ENCODE data around the gene NR4A1.

The NR4A1 gene

DNA sequence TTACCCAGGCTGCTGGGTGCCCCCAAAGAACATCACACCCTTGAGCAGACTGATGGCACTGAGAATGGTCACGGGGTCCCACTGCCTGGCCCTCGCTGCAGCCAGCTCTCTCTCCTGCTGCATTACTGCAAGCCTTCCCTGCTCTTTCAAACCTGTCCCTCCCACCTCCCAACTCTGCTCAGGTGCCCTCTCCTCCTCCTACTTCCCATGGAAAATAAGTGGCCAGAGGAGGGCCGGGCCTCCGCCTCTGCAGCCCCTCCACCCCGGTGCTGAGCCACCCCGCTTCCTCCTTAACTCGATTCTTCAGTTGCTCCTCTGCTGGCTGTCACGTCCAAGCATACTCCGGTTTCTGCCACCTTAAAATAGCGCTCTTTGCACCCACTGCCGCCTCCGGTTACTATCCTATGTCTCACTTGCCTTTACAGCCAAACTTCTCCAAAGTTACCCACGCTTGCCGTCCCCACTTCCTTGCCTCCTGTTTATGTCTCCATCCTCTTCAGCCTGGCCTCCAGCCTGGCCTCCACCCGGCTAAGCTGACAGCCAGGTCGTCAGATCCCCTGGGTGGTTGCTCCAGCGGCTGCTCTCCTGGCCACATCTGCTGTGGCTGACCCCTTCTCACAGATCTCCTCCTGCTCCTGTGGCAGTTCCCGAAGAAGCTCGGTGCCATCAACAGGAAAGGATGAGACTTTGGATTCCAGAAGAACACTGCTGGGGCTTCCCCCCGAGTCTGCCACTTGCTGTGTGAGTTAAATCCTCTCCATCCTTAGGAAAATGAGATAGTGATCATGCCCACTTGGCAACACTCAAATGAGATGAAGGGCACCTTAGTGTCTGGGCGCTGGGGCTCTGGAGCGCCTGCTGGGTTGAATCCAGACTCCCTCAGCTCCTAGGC, 35.9 kb downstream of the NR4A1 start:
- no peak overlapping the region for H3K4me3 ChIP-seq (ENCODE audit: low read depth, low read length)
- CTCF ChIA-PET: interaction anchor here (0.7 to 34.8 kb wide), 5 partner anchors 9 to 276 kb away, joined by 3 to 794 read pairs (median 5); no protein-coding TSS in a partner anchor
- POLR2A ChIA-PET: no interaction called here
- no peak overlapping the region for H3K27ac ChIP-seq (ENCODE audit: extremely low read depth, low read depth, low read length)
- no peaks in the 10 kb centered on the region for H3K9me3 ChIP-seq (ENCODE audit: control insufficient read depth, insufficient read depth, low read depth, low read length)
- H3K4me1 ChIP-seq (ENCODE audit: control insufficient read depth, insufficient read depth, low read length): no peaks in the 10 kb centered on the region
- no peaks in the 10 kb centered on the region for H3K36me3 ChIP-seq (ENCODE audit: control insufficient read depth in 2 of 2, insufficient read depth in 1 of 2, low read length in 2 of 2)
- TF ChIP-seq ZNF155 (tag by site-specific recombination; IDR thresholded peaks at IDR 0.05) (no peak), ZFHX2 (tag by site-specific recombination; conservative IDR thresholded peaks at IDR 0.05) (peak; percentile 45; the same call in 1 of the 2 replicates), ZNF394 (tag by site-specific recombination; IDR thresholded peaks at IDR 0.05; ENCODE audit: borderline replicate concordance) (no peak), EGR2 (tag by site-specific recombination; IDR thresholded peaks at IDR 0.05; ENCODE audit: low read depth) (peak; percentile 86), ZNF629 (tag by site-specific recombination; IDR thresholded peaks at IDR 0.05) (no peak), ZNF747 (tag by site-specific recombination; IDR thresholded peaks at IDR 0.05) (no peak), SCRT2 (tag by site-specific recombination; IDR thresholded peaks at IDR 0.05) (no peak), OVOL3 (tag by site-specific recombination; IDR thresholded peaks at IDR 0.05) (no peak), BCL11A (tag by site-specific recombination; IDR thresholded peaks at IDR 0.05; ENCODE audit: low read depth) (no peak)
- TF ChIP-seq, protein P1, sequence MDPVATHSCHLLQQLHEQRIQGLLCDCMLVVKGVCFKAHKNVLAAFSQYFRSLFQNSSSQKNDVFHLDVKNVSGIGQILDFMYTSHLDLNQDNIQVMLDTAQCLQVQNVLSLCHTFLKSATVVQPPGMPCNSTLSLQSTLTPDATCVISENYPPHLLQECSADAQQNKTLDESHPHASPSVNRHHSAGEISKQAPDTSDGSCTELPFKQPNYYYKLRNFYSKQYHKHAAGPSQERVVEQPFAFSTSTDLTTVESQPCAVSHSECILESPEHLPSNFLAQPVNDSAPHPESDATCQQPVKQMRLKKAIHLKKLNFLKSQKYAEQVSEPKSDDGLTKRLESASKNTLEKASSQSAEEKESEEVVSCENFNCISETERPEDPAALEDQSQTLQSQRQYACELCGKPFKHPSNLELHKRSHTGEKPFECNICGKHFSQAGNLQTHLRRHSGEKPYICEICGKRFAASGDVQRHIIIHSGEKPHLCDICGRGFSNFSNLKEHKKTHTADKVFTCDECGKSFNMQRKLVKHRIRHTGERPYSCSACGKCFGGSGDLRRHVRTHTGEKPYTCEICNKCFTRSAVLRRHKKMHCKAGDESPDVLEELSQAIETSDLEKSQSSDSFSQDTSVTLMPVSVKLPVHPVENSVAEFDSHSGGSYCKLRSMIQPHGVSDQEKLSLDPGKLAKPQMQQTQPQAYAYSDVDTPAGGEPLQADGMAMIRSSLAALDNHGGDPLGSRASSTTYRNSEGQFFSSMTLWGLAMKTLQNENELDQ (tag by site-specific recombination; IDR thresholded peaks at IDR 0.05; ENCODE audit: low read depth): no peak

DNA sequence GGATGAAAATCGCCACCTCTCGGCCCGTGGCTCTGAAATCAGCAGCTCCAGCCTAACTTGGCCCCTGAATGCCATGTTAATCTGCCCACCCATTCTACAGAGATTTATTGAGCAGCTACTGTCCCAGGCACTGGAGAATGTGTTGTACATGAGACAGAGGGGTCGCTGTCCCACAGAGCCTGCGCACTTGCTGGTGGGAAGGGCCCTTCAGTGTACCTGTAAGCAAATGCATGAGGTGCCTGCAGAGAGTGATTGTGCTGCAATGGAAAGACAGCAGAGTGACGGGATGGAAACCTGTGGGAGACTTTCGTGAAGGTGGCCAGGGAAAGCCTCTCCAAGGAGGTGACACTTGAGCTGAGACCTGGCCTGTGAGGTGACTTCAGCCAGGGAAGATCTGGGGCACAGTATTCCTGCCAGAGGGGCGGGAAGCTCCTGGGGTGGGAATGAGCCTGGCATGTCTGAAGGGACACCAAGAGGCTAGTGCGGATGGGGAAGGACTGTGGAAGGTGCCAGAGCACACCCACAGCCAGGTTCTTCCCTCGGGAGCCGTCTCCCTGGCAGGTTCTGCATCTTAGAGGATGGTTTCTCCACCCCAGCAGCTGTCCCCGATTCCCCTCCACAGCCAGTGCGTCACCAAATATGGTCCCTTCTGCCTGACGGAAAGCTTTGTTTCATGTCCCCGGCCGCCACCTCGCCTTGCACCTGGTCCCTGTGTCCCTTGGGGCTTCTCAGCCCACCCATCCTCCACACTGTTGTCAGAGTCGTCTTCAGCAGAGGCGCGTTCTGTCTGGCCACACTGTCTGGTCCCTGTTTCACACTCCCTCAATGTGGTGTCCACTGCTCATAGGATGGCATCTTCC, 36.9 kb downstream of the NR4A1 start:
- H3K27ac ChIP-seq (ENCODE audit: extremely low read depth, low read depth, low read length): no peak overlapping the region
- H3K9me3 ChIP-seq (ENCODE audit: control insufficient read depth, insufficient read depth, low read depth, low read length): no peaks in the 10 kb centered on the region
- TF ChIP-seq ZNF416 (tag by site-specific recombination; IDR thresholded peaks at IDR 0.05) (no peak), ZNF664 (tag by site-specific recombination; IDR thresholded peaks at IDR 0.05) (peak; percentile 65)
- H3K4me3 ChIP-seq (ENCODE audit: low read depth, low read length): no peak overlapping the region
- no peaks in the 10 kb centered on the region for H3K36me3 ChIP-seq (ENCODE audit: control insufficient read depth in 2 of 2, insufficient read depth in 1 of 2, low read length in 2 of 2)
- H3K4me1 ChIP-seq (ENCODE audit: control insufficient read depth, insufficient read depth, low read length): no peaks in the 10 kb centered on the region
- CTCF ChIA-PET: interaction anchor here (0.7 to 34.8 kb wide), 5 partner anchors 10 to 92 kb away, joined by 3 to 794 read pairs (median 3); no protein-coding TSS in a partner anchor
- POLR2A ChIA-PET: no interaction called here

DNA sequence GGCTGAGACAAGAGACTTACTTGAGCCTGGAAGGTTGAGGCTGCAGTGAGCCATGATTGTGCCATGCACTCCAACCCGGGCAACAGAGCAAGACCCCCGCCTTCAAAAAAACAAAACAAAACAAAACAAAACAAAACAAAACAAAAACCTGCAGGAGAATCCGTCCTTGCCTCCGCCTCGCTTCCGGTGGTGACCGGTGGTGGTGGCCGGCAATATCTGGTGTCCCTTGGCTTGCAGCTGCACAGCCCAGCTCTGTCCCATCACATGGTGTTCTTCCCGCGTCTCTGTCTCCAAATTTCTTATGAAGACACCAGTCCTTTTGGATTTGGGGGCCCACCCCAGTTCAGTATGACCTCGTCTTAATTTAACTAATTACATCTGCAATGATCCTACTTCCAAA, 38.2 kb downstream of the NR4A1 start:
- H3K4me1 ChIP-seq (ENCODE audit: control insufficient read depth, insufficient read depth, low read length): no peaks in the 10 kb centered on the region
- POLR2A ChIA-PET: no interaction called here
- no peaks in the 10 kb centered on the region for H3K36me3 ChIP-seq (ENCODE audit: control insufficient read depth in 2 of 2, insufficient read depth in 1 of 2, low read length in 2 of 2)
- no peak overlapping the region for H3K4me3 ChIP-seq (ENCODE audit: low read depth, low read length)
- CTCF ChIA-PET: interaction anchor here (34.8 kb wide), 1 partner anchor 63 kb away, joined by 794 read pairs; no protein-coding TSS in a partner anchor
- no peaks in the 10 kb centered on the region for H3K9me3 ChIP-seq (ENCODE audit: control insufficient read depth, insufficient read depth, low read depth, low read length)
- TF ChIP-seq ZNF792 (tag by site-specific recombination; IDR thresholded peaks at IDR 0.05): no peak
- no peak for TF ChIP-seq ZFP37 (tag by site-specific recombination; IDR thresholded peaks at IDR 0.05)
- no peak for TF ChIP-seq ZNF404 (tag by site-specific recombination; IDR thresholded peaks at IDR 0.05)
- no peak for TF ChIP-seq ZNF621 (tag by site-specific recombination; IDR thresholded peaks at IDR 0.05)
- TF ChIP-seq ZNF548 (tag by site-specific recombination; IDR thresholded peaks at IDR 0.05): no peak
- no peak for TF ChIP-seq ZEB2 (tag by site-specific recombination; IDR thresholded peaks at IDR 0.05)
- no peak for TF ChIP-seq ZNF768 (tag by site-specific recombination; IDR thresholded peaks at IDR 0.05)
- TF ChIP-seq ZNF654 (tag by site-specific recombination; IDR thresholded peaks at IDR 0.05; ENCODE audit: low read depth): no peak
- H3K27ac ChIP-seq (ENCODE audit: extremely low read depth, low read depth, low read length): no peak overlapping the region
